Measurements from ENCODE around the gene THUMPD3. TPM values are rescaled to one million over a fixed set of nuclear protein-coding genes. Genes with fewer than 3 reads are reported as not detected.
A peak's percentile ranks its signal among the peaks of the same experiment; 100 is the strongest.

The THUMPD3 gene, protein sequence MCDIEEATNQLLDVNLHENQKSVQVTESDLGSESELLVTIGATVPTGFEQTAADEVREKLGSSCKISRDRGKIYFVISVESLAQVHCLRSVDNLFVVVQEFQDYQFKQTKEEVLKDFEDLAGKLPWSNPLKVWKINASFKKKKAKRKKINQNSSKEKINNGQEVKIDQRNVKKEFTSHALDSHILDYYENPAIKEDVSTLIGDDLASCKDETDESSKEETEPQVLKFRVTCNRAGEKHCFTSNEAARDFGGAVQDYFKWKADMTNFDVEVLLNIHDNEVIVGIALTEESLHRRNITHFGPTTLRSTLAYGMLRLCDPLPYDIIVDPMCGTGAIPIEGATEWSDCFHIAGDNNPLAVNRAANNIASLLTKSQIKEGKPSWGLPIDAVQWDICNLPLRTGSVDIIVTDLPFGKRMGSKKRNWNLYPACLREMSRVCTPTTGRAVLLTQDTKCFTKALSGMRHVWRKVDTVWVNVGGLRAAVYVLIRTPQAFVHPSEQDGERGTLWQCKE
- total RNA-seq = 10 to 100 TPM; 21.9 to 41.9 (median 31.0) TPM

- ATAC-seq (ENCODE audit: low FRiP score in 2 of 2) = peak; percentile 97 to 100
- Histone ChIP-seq H3K9me3 (no peaks in the 10 kb centered on the region), H3K36me3 (peaks cover 6 to 31% (median 18%) of the 10 kb centered on the region in 4 donors), H3K4me3 (peak within 1 kb of the TSS; percentile 44 to 81 (median 65)), H3K27ac (peak within 1 kb of the TSS; percentile 83 to 92 (median 88)), H3K4me1 (peaks cover 12 to 25% (median 16%) of the 10 kb centered on the region in 4 donors), H3K27me3 (no peaks in the 10 kb centered on the region)
- WGBS, 2 donors = 1 to 3% methylated on average over 17 to 46 of the region's 46 CpGs
- peak; percentile 92 to 98 for DNase-seq
- TF ChIP-seq CTCF (IDR thresholded peaks at IDR 0.05) (peak in 1 of 6 experiments; percentile 26), POLR2A (IDR thresholded peaks at IDR 0.05) (peak in 3 of 4 donors; percentile 66 to 85 (median 81)), EP300 (IDR thresholded peaks at IDR 0.05) (peak in 2 of 4 donors; percentile 41 to 49), POLR2AphosphoS5 (IDR thresholded peaks at IDR 0.05) (peak; percentile 90 to 94)
Measured at GRCh38 chr3:9362731-9363530, at the start of gene THUMPD3. Gene THUMPD3, plus strand, starts transcription at chr3:9363054. Its CDS starts 2,015 bp downstream, at chr3:9365069.

DNA sequence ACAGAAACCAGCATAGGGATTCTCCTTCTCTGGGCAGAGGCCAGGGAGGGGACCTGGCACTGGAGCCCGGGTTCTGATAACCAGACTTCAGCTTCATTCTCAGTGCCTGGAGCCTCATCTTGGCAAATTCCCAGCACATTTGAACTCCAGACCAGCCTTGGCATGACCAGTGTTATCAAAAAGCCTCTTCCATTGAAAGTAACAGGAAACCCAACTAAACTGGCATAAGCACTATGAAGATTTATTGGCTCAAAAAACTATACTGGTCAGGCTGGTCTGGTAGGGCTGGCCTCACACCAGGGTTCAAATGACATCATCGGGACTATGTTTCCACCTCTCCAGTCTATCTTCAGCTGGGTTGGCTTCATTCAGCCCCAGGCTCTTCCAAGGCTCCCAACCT, 48.1 kb upstream of the THUMPD3 start:
- Histone ChIP-seq H3K4me1 (peaks cover 0 to 5% (median 2%) of the 10 kb centered on the region in 4 donors), H3K9me3 (no peaks in the 10 kb centered on the region), H3K36me3 (no peaks in the 10 kb centered on the region), H3K27ac (no peak overlapping the region), H3K4me3 (no peak overlapping the region), H3K27me3 (no peaks in the 10 kb centered on the region)
- TF ChIP-seq EP300 (IDR thresholded peaks at IDR 0.05) (no peak), POLR2A (IDR thresholded peaks at IDR 0.05) (no peak), POLR2AphosphoS5 (IDR thresholded peaks at IDR 0.05) (no peak)
- DNase-seq (no peak), ATAC-seq (ENCODE audit: low FRiP score in 2 of 2) (no peak)
- WGBS, 2 donors = 68 to 88% methylated on average over 1 to 2 of the region's 2 CpGs

DNA sequence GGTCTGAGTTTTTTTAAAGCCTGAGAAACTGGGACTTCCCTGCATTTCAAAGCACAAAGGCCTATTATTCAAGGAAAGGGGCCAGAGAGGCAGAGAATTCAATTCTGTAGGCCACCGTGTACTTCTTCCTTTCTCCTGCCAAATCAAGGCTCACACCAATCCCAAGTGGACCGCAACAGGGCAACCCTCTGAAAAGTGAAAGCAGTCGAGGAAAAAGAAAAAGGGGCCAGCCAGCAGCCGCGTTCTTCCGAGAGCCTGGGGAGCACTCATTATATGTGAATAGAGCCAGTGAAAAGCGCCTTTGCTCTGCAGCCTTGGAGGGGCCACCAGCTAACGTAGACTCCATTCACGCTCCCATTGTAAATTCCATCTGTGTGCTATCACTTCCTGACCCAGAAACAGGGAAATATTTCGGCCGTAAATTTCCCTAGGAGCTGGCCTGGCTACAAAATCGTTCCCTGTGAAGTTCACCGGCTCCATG, 45.9 kb upstream of the THUMPD3 start:
- TF ChIP-seq EP300 (IDR thresholded peaks at IDR 0.05) (no peak), POLR2AphosphoS5 (IDR thresholded peaks at IDR 0.05) (no peak), CTCF (IDR thresholded peaks at IDR 0.05) (no peak), POLR2A (IDR thresholded peaks at IDR 0.05) (no peak)
- no peak for DNase-seq

DNA sequence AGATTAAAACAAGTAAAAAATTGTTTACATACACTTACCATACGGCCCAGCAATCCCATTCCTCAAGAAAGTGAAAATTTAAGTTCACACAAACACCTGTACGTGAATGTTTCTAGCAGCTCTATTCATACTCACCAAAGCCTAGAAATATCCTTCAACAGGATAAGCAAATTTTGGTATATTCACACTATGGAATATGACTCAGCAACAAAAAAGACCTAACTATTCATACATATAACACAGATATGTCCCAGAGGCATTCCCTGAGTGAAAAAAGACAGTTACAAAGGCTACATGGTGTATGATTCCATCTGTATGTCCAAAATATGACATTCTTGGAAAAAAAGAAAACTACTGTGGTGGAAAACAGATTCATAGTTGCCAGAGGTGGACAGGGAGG, 40.1 kb upstream of the THUMPD3 start:
- WGBS, 2 donors = 95 to 100% methylated on average over 2 of the region's 2 CpGs

More for the DNA sequence above, 45.9 kb upstream of the THUMPD3 start:
- Histone ChIP-seq H3K4me1 (peaks cover 0 to 5% (median 2%) of the 10 kb centered on the region in 4 donors), H3K36me3 (no peaks in the 10 kb centered on the region), H3K9me3 (no peaks in the 10 kb centered on the region), H3K4me3 (peak overlapping the region in 3 of 4 donors; percentile 10 to 40 (median 30)), H3K27me3 (no peaks in the 10 kb centered on the region), H3K27ac (peak overlapping the region in 3 of 4 donors; percentile 56 to 75 (median 60))
- WGBS, 2 donors = 32 to 33% methylated on average over 13 of the region's 13 CpGs
- ATAC-seq (ENCODE audit: low FRiP score in 2 of 2) = peak in 1 of 2 donors; percentile 73

More for the DNA sequence above, 40.1 kb upstream of the THUMPD3 start:
- TF ChIP-seq EP300 (IDR thresholded peaks at IDR 0.05) = no peak
- no peak for TF ChIP-seq POLR2A (IDR thresholded peaks at IDR 0.05)
- TF ChIP-seq POLR2AphosphoS5 (IDR thresholded peaks at IDR 0.05) = no peak
- no peak for TF ChIP-seq CTCF (IDR thresholded peaks at IDR 0.05)
- Histone ChIP-seq H3K9me3 (no peaks in the 10 kb centered on the region), H3K4me1 (no peaks in the 10 kb centered on the region), H3K4me3 (no peak overlapping the region), H3K27ac (no peak overlapping the region), H3K36me3 (no peaks in the 10 kb centered on the region), H3K27me3 (no peaks in the 10 kb centered on the region)
- DNase-seq (no peak), ATAC-seq (ENCODE audit: low FRiP score in 2 of 2) (no peak)

Measured in upper lobe of left lung (tissue), 6 donors.